Erythroblast (primary cell): ENCODE data around the gene ETS1.

ENCODE experiments used
- GATA1 ChIP-seq: IDR thresholded peaks from 2 replicates; pipeline ENCODE4 v1.6.1; 2011; ENCODE audit warnings: low read depth, mild to moderate bottlenecking, control low read depth, low read length, moderate library complexity
- POLR2A ChIP-seq: IDR thresholded peaks from 2 replicates; pipeline ENCODE4 v1.6.1; 2011; ENCODE audit warnings: mild to moderate bottlenecking, low read length

DNA sequence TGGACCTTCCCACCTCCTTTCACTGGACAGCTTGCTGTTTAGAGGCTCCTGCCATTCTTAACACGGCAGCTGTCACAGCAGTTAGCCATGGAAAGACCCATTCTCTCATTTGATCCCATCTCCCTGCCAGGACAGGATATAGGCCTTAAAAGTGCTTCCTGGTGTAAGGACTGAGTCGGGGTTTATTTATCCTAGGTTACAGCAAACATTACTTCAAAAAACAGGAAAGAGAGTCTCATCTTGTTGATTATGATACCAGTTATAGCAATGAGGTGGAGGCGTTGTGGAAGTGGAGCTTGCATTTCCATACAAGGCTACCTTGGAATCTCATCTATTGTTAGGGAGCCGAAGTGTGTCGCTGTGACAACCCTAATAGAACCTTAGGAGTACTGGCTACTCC, 17.4 kb upstream of the ETS1 start:
- TF ChIP-seq POLR2A (no peak), GATA1 (no peak)
